ENCODE results near the gene H6PD.

H6PD gene

GRCh38 chr1:9234223-9235095 lies at the start of gene H6PD:
Gene H6PD (plus strand): TSS chr1:9234774. CDS start chr1:9244935, 10,161 bp downstream.
- H3K9me3 ChIP-seq (replicated peaks in 1 of 11), result peaks cover 0 to 8% (median 6%) of the 10 kb centered on the region in 11 experiments; a peak in 8 of 22 replicates
- peak within 1 kb of the TSS; percentile 91 to 98 (median 96) for H3K27ac ChIP-seq
- H3K36me3 ChIP-seq, result no peaks in the 10 kb centered on the region
- H3K4me2 ChIP-seq, result peak within 1 kb of the TSS; percentile 68 to 97 (median 91)
- peak within 1 kb of the TSS; percentile 92 to 99 (median 95) for H3K9ac ChIP-seq
- H3K27me3 ChIP-seq, result peaks cover 0 to 14% (median 0%) of the 10 kb centered on the region in 11 experiments; a peak in 4 of 22 replicates
- peaks cover 62 to 76% (median 71%) of the 10 kb centered on the region in 10 experiments for H3K4me1 ChIP-seq
- H4K20me1 ChIP-seq, result peaks cover 0 to 22% (median 0%) of the 10 kb centered on the region in 11 experiments; a peak in 6 of 22 replicates
- H3K4me3 ChIP-seq, result peak within 1 kb of the TSS; percentile 64 to 78 (median 70)
- no peak for TF ChIP-seq Cebpa-rat (IDR thresholded peaks at IDR 0.05)

- Histone ChIP-seq H3K4me3 (no peak overlapping the region), H3K4me1 (peaks cover 33 to 51% (median 40%) of the 10 kb centered on the region in 10 experiments), H4K20me1 (peaks cover 0 to 5% (median 0%) of the 10 kb centered on the region in 11 experiments; a peak in 1 of 22 replicates), H3K27ac (no peak overlapping the region), H3K4me2 (peak overlapping the region in 7 of 11 experiments; percentile 34 to 98 (median 70); a peak in 7 of 22 replicates), H3K9me3 (replicated peaks in 1 of 11) (no peaks in the 10 kb centered on the region), H3K36me3 (peaks cover 0 to 13% (median 0%) of the 10 kb centered on the region in 11 experiments; a peak in 3 of 22 replicates), H3K9ac (no peak overlapping the region), H3K27me3 (peaks cover 18 to 45% (median 37%) of the 10 kb centered on the region in 11 experiments)
- TF ChIP-seq Cebpa-rat (IDR thresholded peaks at IDR 0.05), result no peak
Measured at GRCh38 chr1:9186082-9186859, 48.3 kb upstream of the H6PD start.

- H3K27me3 ChIP-seq, result peaks cover 18 to 38% (median 30%) of the 10 kb centered on the region in 11 experiments
- no peak overlapping the region for H3K4me3 ChIP-seq
- H3K9me3 ChIP-seq (replicated peaks in 1 of 11), result no peaks in the 10 kb centered on the region
- H3K9ac ChIP-seq, result no peak overlapping the region
- peaks cover 28 to 46% (median 36%) of the 10 kb centered on the region in 10 experiments for H3K4me1 ChIP-seq
- no peak overlapping the region for H3K27ac ChIP-seq
- H3K4me2 ChIP-seq, result 0 out of 22 replicates have a peak overlapping the region, but pooled peaks of 1 of the 11 experiments have one; percentile 19
- TF ChIP-seq Cebpa-rat (IDR thresholded peaks at IDR 0.05), result no peak
- peaks cover 0 to 5% (median 0%) of the 10 kb centered on the region in 11 experiments; a peak in 1 of 22 replicates for H4K20me1 ChIP-seq
- H3K36me3 ChIP-seq, result peaks cover 0 to 13% (median 0%) of the 10 kb centered on the region in 11 experiments; a peak in 3 of 22 replicates
Measured at GRCh38 chr1:9187004-9187403, 47.6 kb upstream of the H6PD start.

- H3K4me3 ChIP-seq, result no peak overlapping the region
- H3K4me1 ChIP-seq, result peaks cover 18 to 45% (median 33%) of the 10 kb centered on the region in 10 experiments
- no peak overlapping the region for H3K4me2 ChIP-seq
- H4K20me1 ChIP-seq, result no peaks in the 10 kb centered on the region
- H3K9me3 ChIP-seq (replicated peaks in 1 of 11), result no peaks in the 10 kb centered on the region
- H3K27ac ChIP-seq, result no peak overlapping the region
- peaks cover 0 to 5% (median 0%) of the 10 kb centered on the region in 11 experiments; a peak in 1 of 22 replicates for H3K27me3 ChIP-seq
- no peak for TF ChIP-seq Cebpa-rat (IDR thresholded peaks at IDR 0.05)
- no peak overlapping the region for H3K9ac ChIP-seq
- 0 out of 22 replicates have a peak, but pooled peaks cover 0 to under 1% (median 0%) of the 10 kb centered on the region in 11 experiments for H3K36me3 ChIP-seq
Measured at GRCh38 chr1:9190234-9190633, 44.3 kb upstream of the H6PD start.

- Histone ChIP-seq H3K27ac (no peak overlapping the region), H3K9ac (no peak overlapping the region), H3K4me3 (no peak overlapping the region), H3K27me3 (no peaks in the 10 kb centered on the region), H3K36me3 (no peaks in the 10 kb centered on the region), H3K9me3 (replicated peaks in 1 of 11) (no peaks in the 10 kb centered on the region), H3K4me2 (peak overlapping the region in 6 of 11 experiments; percentile 4 to 77 (median 66); a peak in 3 of 22 replicates), H4K20me1 (no peaks in the 10 kb centered on the region), H3K4me1 (peaks cover 22 to 49% (median 37%) of the 10 kb centered on the region in 10 experiments)
- TF ChIP-seq Cebpa-rat (IDR thresholded peaks at IDR 0.05), result no peak
Measured at GRCh38 chr1:9191231-9191630, 43.3 kb upstream of the H6PD start.

- Histone ChIP-seq H3K4me2 (peak overlapping the region; percentile 20 to 83 (median 62)), H3K27ac (peak overlapping the region in 4 of 11 experiments; percentile 25 to 59 (median 45); a peak in 7 of 22 replicates)
Measured at GRCh38 chr1:9192578-9193232, 41.9 kb upstream of the H6PD start.

GRCh38 chr1:9193233-9193625 lies 41.3 kb upstream of the H6PD start:
- Histone ChIP-seq H4K20me1 (no peaks in the 10 kb centered on the region), H3K4me1 (peaks cover 40 to 69% (median 55%) of the 10 kb centered on the region in 10 experiments), H3K4me2 (peak overlapping the region; percentile 20 to 83 (median 62); a peak in 20 of 22 replicates), H3K9me3 (replicated peaks in 1 of 11) (no peaks in the 10 kb centered on the region), H3K4me3 (no peak overlapping the region), H3K36me3 (no peaks in the 10 kb centered on the region), H3K27ac (peak overlapping the region in 4 of 11 experiments; percentile 25 to 59 (median 45); a peak in 7 of 22 replicates), H3K27me3 (peaks cover 2 to 9% (median 5%) of the 10 kb centered on the region in 11 experiments), H3K9ac (peak overlapping the region in 3 of 11 experiments; percentile 26 to 55 (median 54); a peak in 4 of 22 replicates)
- peak in 3 of 11 experiments; percentile 28 to 68 (median 48); a peak in 3 of 22 replicates for TF ChIP-seq Cebpa-rat (IDR thresholded peaks at IDR 0.05)

More at GRCh38 chr1:9192578-9193232, 41.9 kb upstream of the H6PD start:
- no peak overlapping the region for H3K4me3 ChIP-seq
- peaks cover 35 to 64% (median 50%) of the 10 kb centered on the region in 10 experiments for H3K4me1 ChIP-seq
- H3K27me3 ChIP-seq, result peaks cover 0 to 4% (median 0%) of the 10 kb centered on the region in 11 experiments; a peak in 3 of 22 replicates
- H3K9me3 ChIP-seq (replicated peaks in 1 of 11), result no peaks in the 10 kb centered on the region
- peak overlapping the region in 3 of 11 experiments; percentile 26 to 55 (median 54); a peak in 4 of 22 replicates for H3K9ac ChIP-seq
- no peaks in the 10 kb centered on the region for H3K36me3 ChIP-seq
- H4K20me1 ChIP-seq, result no peaks in the 10 kb centered on the region
- no peak for TF ChIP-seq Cebpa-rat (IDR thresholded peaks at IDR 0.05)

GRCh38 chr1:9194024-9194423 lies 40.5 kb upstream of the H6PD start:
- Histone ChIP-seq H4K20me1 (0 out of 22 replicates have a peak, but pooled peaks cover 0 to under 1% (median 0%) of the 10 kb centered on the region in 11 experiments), H3K9me3 (replicated peaks in 1 of 11) (no peaks in the 10 kb centered on the region), H3K9ac (no peak overlapping the region), H3K27me3 (peaks cover 10 to 17% (median 13%) of the 10 kb centered on the region in 11 experiments), H3K4me3 (no peak overlapping the region), H3K36me3 (no peaks in the 10 kb centered on the region), H3K4me1 (peaks cover 44 to 73% (median 60%) of the 10 kb centered on the region in 10 experiments), H3K4me2 (peak overlapping the region in 2 of 11 experiments; percentile 6 to 58; a peak in 3 of 22 replicates), H3K27ac (peak overlapping the region in 2 of 11 experiments; percentile 37 to 89; a peak in 2 of 22 replicates)
- TF ChIP-seq Cebpa-rat (IDR thresholded peaks at IDR 0.05), result no peak
